Neural cell (in vitro differentiated cells): ENCODE data around the gene KREMEN1. TPM values are rescaled to one million over a fixed set of nuclear protein-coding genes. Genes with fewer than 3 reads are reported as not detected.

Source experiments
- H2AFZ ChIP-seq: fragments of 200-600, 300-800 bp; sonication (generic), shearing (Covaris generic); 2 replicates; pipeline ENCODE4 v1.6.0; 2014; ENCODE audit warnings: low read depth, mild to moderate bottlenecking, antibody characterized with exemption, low read length, moderate library complexity
- H3F3A ChIP-seq: fragments of 200-600 bp; shearing (Covaris generic); 2 replicates; pipeline ENCODE4 v1.6.1; 2016; ENCODE audit warnings: mild to moderate bottlenecking, moderate library complexity, mixed read lengths, antibody characterized with exemption, low read length; ENCODE audit not compliant: insufficient read depth, poor library complexity, severe bottlenecking
- H3K27ac ChIP-seq: fragments of 200-600, 300-800 bp; sonication (generic), shearing (Covaris generic); 2 replicates; pipeline ENCODE4 v1.5.1; 2014; ENCODE audit warnings: mild to moderate bottlenecking, low read length, moderate library complexity
- H3K27me3 ChIP-seq: fragments of 300-800, 200-600 bp; sonication (generic), shearing (Covaris generic); 2 replicates; pipeline ENCODE4 v1.6.0; 2014; ENCODE audit warnings: mild to moderate bottlenecking, low read depth, low read length, moderate library complexity; ENCODE audit not compliant: insufficient read depth
- H3K36me3 ChIP-seq: fragments of 300-800, 200-600 bp; sonication (generic), shearing (Covaris generic); 2 replicates; pipeline ENCODE4 v1.5.1; 2014; ENCODE audit warnings: mild to moderate bottlenecking, antibody characterized with exemption, low read length, moderate library complexity; ENCODE audit not compliant: insufficient read depth
- H3K4me2 ChIP-seq: fragments of 300-800, 200-600 bp; sonication (generic), shearing (Covaris generic); 2 replicates; pipeline ENCODE4 v1.6.0; 2014; ENCODE audit warnings: mild to moderate bottlenecking, low read length
- H3K4me3 ChIP-seq: fragments of 300-800, 200-600 bp; sonication (generic), shearing (Covaris generic); 2 replicates; pipeline ENCODE4 v1.5.1; 2014; ENCODE audit warnings: mild to moderate bottlenecking, low read length, moderate library complexity
- H3K79me2 ChIP-seq: fragments of 200-600 bp; shearing (Covaris generic); replicated peaks from 2 replicates; pipeline ENCODE4 v1.6.0; 2014; ENCODE audit warnings: mild to moderate bottlenecking, low read length, moderate library complexity; ENCODE audit not compliant: insufficient read depth
- H3K9ac ChIP-seq: fragments of 300-800, 200-600 bp; sonication (generic), shearing (Covaris generic); 2 replicates; pipeline ENCODE4 v1.6.1; 2016; ENCODE audit warnings: mild to moderate bottlenecking, low read length, mixed read lengths
- H3K9me2 ChIP-seq: fragments of 200-600 bp; shearing (Covaris generic); 2 replicates; pipeline ENCODE4 v1.6.1; 2016; ENCODE audit warnings: mild to moderate bottlenecking, low read length, mixed read lengths; ENCODE audit not compliant: insufficient read depth
- H3K9me3 ChIP-seq: fragments of 200-600, 300-800 bp; sonication (generic), shearing (Covaris generic); 2 replicates; pipeline ENCODE4 v1.6.1; 2016; ENCODE audit warnings: mild to moderate bottlenecking, mixed run types, low read length, moderate library complexity, mixed read lengths
- H4K20me1 ChIP-seq: fragments of 200-600 bp; shearing (Covaris generic); 2 replicates; pipeline ENCODE4 v1.6.1; 2016; ENCODE audit warnings: mild to moderate bottlenecking, mixed run types; ENCODE audit not compliant: insufficient read depth
- CTCF ChIP-seq: fragments of 450-650 bp; IDR thresholded peaks from 2 replicates; pipeline ENCODE4 v1.5.1; 2014; ENCODE audit warnings: antibody characterized with exemption, mild to moderate bottlenecking, moderate library complexity; ENCODE audit not compliant: poor library complexity, severe bottlenecking
- EP300 ChIP-seq: fragments of 450-650 bp; conservative IDR thresholded peaks from 2 replicates; pipeline ENCODE4 v1.6.1; 2014; ENCODE audit warnings: antibody characterized with exemption, mild to moderate bottlenecking, moderate library complexity; ENCODE audit not compliant: poor library complexity, severe bottlenecking
- EZH2 ChIP-seq: fragments of 200-600, 300-800 bp; shearing (Covaris generic), sonication (generic); IDR thresholded peaks from 2 replicates; pipeline ENCODE4 v1.6.1; 2014; ENCODE audit warnings: antibody characterized with exemption, low read length, borderline replicate concordance, mild to moderate bottlenecking; ENCODE audit not compliant: insufficient read depth, poor library complexity, severe bottlenecking
- MXI1 ChIP-seq: fragments of 450-650 bp; conservative IDR thresholded peaks from 2 replicates; pipeline ENCODE4 v1.6.1; 2014; ENCODE audit warnings: antibody characterized with exemption, mild to moderate bottlenecking; ENCODE audit not compliant: poor library complexity, severe bottlenecking
- POLR2AphosphoS5 ChIP-seq: IDR thresholded peaks from 2 replicates; pipeline ENCODE4 v1.6.1; 2012
- RAD21 ChIP-seq: fragments of 450-650 bp; conservative IDR thresholded peaks from 2 replicates; pipeline ENCODE4 v1.6.1; 2014; ENCODE audit warnings: antibody characterized with exemption, mild to moderate bottlenecking, moderate library complexity
- REST ChIP-seq: IDR thresholded peaks from 2 replicates; pipeline ENCODE4 v1.6.1; 2012; ENCODE audit warnings: borderline replicate concordance
- SMC3 ChIP-seq: fragments of 450-650 bp; conservative IDR thresholded peaks from 2 replicates; pipeline ENCODE4 v1.6.1; 2014; ENCODE audit warnings: antibody characterized with exemption, mild to moderate bottlenecking, moderate library complexity; ENCODE audit not compliant: poor library complexity
- TAF1 ChIP-seq: IDR thresholded peaks from 2 replicates; pipeline ENCODE4 v1.6.1; 2012; ENCODE audit warnings: low read depth
- polyA plus RNA-seq: library from polyadenylated mRNA; depleted of rRNA; stranded (reverse); fragments of >200 nt; gene quantifications from 2 replicates; pipeline ENCODE4 v1.2.3, GENCODE V29; 2014

Gene KREMEN1
- polyA plus RNA-seq, 1 donor from 2014 or later, result 3.3 TPM

GRCh38 chr22:29145321-29146072 lies 72.7 kb downstream of the KREMEN1 start:
- H4K20me1 ChIP-seq, result no peaks in the 10 kb centered on the region
- H3K79me2 ChIP-seq, result no peaks in the 10 kb centered on the region
- no peaks in the 10 kb centered on the region for H3K36me3 ChIP-seq
- H3K4me3 ChIP-seq, result no peak overlapping the region
- H3K27ac ChIP-seq, result no peak overlapping the region
- H3F3A ChIP-seq, result no peaks in the 10 kb centered on the region
- TF ChIP-seq EZH2 (no peak), REST (no peak), TAF1 (no peak), EP300 (no peak), SMC3 (no peak), RAD21 (no peak), CTCF (no peak), POLR2AphosphoS5 (no peak), MXI1 (no peak)
- H3K9ac ChIP-seq, result no peak overlapping the region
- no peaks in the 10 kb centered on the region for H3K9me3 ChIP-seq
- no peaks in the 10 kb centered on the region for H3K27me3 ChIP-seq
- H3K4me2 ChIP-seq, result no peak overlapping the region
- no peak overlapping the region for H2AFZ ChIP-seq
- no peaks in the 10 kb centered on the region for H3K9me2 ChIP-seq

GRCh38 chr22:29146091-29146560 lies 73.3 kb downstream of the KREMEN1 start:
- H4K20me1 ChIP-seq, result no peaks in the 10 kb centered on the region
- H3K9me2 ChIP-seq, result no peaks in the 10 kb centered on the region
- H3F3A ChIP-seq, result no peaks in the 10 kb centered on the region
- H3K27ac ChIP-seq, result no peak overlapping the region
- no peak overlapping the region for H2AFZ ChIP-seq
- no peaks in the 10 kb centered on the region for H3K36me3 ChIP-seq
- H3K9ac ChIP-seq, result no peak overlapping the region
- no peak overlapping the region for H3K4me2 ChIP-seq
- TF ChIP-seq EZH2 (no peak), MXI1 (no peak), TAF1 (no peak), CTCF (no peak), RAD21 (no peak), EP300 (no peak), SMC3 (no peak), POLR2AphosphoS5 (no peak), REST (no peak)
- H3K9me3 ChIP-seq, result no peaks in the 10 kb centered on the region
- no peaks in the 10 kb centered on the region for H3K79me2 ChIP-seq
- H3K27me3 ChIP-seq, result no peaks in the 10 kb centered on the region
- no peak overlapping the region for H3K4me3 ChIP-seq
